ENCODE measurements around the gene FRMD6.
"Not testable (repeated sequence)": the region's sequence is repeated elsewhere in the genome, so short reads cannot be mapped to it uniquely, and the experiment has no call there.

GRCh38 chr14:51765726-51766125, 114.0 kb downstream of the FRMD6 start:
- TF ChIP-seq CTCF (IDR thresholded peaks at IDR 0.05); ZFX (IDR thresholded peaks at IDR 0.05; ENCODE audit: borderline replicate concordance): not testable (repeated sequence)

All from 22Rv1 (cell line).